ENCODE data around the gene INAVA. TPM values are rescaled to one million over a fixed set of nuclear protein-coding genes. Genes with fewer than 3 reads are reported as not detected.
A peak's percentile ranks its signal among the peaks of the same experiment; 100 is the strongest.

The INAVA gene
- total and polyA plus RNA-seq, 2 donors (not counting 1 experiment from before 2014, with no cell fraction given): 0.06 to 0.34 TPM

DNA sequence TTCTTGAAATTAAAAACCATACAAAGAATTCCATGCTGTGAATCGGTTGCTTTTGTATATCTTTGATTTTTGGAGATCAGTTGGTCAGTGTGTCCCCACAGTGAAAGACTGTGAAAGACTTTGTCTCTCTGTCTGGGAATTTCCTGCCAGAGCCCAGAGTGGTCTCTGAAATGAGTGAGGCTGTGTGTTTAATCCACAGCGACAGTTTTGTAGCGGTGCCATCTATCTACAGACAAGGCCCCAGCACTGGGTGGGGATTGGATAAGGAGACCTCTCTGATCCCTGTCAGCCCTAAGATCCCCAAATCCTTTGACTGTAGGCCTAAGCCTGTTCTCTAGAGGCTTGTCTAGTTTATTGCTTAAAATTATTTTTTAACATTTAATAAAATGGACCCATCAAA, 11.6 kb upstream of the INAVA start:
- Mint-ChIP-seq H3K27ac (no peak overlapping the region), H3K4me1 (peaks cover 25% of the 10 kb centered on the region), H3K9me3 (ENCODE audit: insufficient read depth) (no peaks in the 10 kb centered on the region), H3K27me3 (no peaks in the 10 kb centered on the region), H3K4me3 (no peak overlapping the region)
- WGBS (ENCODE audit: insufficient coverage): no CpG with 5 or more reads among the region's 3 CpGs
- H3K4me3 ChIP-seq (ENCODE audit: control extremely low read depth in 1 of 5, extremely low read depth in 1 of 5, insufficient read depth in 1 of 5, low read depth in 2 of 5, low read length in 4 of 5): no peak overlapping the region
- H3K9ac ChIP-seq (ENCODE audit: low read length): no peak overlapping the region
- H3K36me3 ChIP-seq (replicated peaks in 1 of 2; ENCODE audit: control extremely low read depth in 1 of 2, control insufficient read depth in 1 of 2, extremely low read depth in 1 of 2, insufficient read depth in 2 of 2, low read length in 1 of 2): no peaks in the 10 kb centered on the region
- H3K79me2 ChIP-seq (ENCODE audit: control insufficient read depth, insufficient read depth, low read length): no peaks in the 10 kb centered on the region
- H3K27me3 ChIP-seq (replicated peaks in 1 of 4; ENCODE audit: control extremely low read depth in 1 of 4, control insufficient read depth in 3 of 4, insufficient read depth in 4 of 4, low read length in 3 of 4): peaks cover 0 to 3% (median 0%) of the 10 kb centered on the region in 4 experiments
- no peak overlapping the region for H3K4me2 ChIP-seq (replicated peaks; ENCODE audit: low read depth, low read length, poor library complexity, severe bottlenecking)
- intact Hi-C loops (cut with micrococcal nuclease): loop anchor here (10.0 kb wide), 1 partner anchor 142 kb away; the partner anchor contains the start of gene KIF21B
- no peak overlapping the region for H3K27ac ChIP-seq (ENCODE audit: low read length in 2 of 2)
- ATAC-seq (ENCODE audit: low read depth) (no peak), DNase-seq (no peak)
- H3K4me1 ChIP-seq (ENCODE audit: control insufficient read depth in 2 of 2, insufficient read depth in 2 of 2, low read length in 2 of 2): peaks cover 6 to 12% of the 10 kb centered on the region in 2 donors
- H3K9me3 ChIP-seq (ENCODE audit: control extremely low read depth in 1 of 3, control insufficient read depth in 2 of 3, insufficient read depth in 1 of 3, low read length in 2 of 3): no peaks in the 10 kb centered on the region
- TF ChIP-seq EZH2 (IDR thresholded peaks at IDR 0.05; ENCODE audit: borderline replicate concordance, insufficient read depth, low read depth, low read length, poor library complexity, severe bottlenecking): no peak
- TF ChIP-seq, protein P1, sequence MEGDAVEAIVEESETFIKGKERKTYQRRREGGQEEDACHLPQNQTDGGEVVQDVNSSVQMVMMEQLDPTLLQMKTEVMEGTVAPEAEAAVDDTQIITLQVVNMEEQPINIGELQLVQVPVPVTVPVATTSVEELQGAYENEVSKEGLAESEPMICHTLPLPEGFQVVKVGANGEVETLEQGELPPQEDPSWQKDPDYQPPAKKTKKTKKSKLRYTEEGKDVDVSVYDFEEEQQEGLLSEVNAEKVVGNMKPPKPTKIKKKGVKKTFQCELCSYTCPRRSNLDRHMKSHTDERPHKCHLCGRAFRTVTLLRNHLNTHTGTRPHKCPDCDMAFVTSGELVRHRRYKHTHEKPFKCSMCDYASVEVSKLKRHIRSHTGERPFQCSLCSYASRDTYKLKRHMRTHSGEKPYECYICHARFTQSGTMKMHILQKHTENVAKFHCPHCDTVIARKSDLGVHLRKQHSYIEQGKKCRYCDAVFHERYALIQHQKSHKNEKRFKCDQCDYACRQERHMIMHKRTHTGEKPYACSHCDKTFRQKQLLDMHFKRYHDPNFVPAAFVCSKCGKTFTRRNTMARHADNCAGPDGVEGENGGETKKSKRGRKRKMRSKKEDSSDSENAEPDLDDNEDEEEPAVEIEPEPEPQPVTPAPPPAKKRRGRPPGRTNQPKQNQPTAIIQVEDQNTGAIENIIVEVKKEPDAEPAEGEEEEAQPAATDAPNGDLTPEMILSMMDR (IDR thresholded peaks at IDR 0.05): no peak
- no peak overlapping the region for H2AFZ ChIP-seq (ENCODE audit: insufficient read depth, low read depth, low read length, poor library complexity, severe bottlenecking)
- POLR2A ChIA-PET: no interaction called here
- H4K20me1 ChIP-seq (ENCODE audit: control insufficient read depth, insufficient read depth, low read length, poor library complexity, severe bottlenecking): no peaks in the 10 kb centered on the region
- CTCF ChIA-PET: no interaction called here

DNA sequence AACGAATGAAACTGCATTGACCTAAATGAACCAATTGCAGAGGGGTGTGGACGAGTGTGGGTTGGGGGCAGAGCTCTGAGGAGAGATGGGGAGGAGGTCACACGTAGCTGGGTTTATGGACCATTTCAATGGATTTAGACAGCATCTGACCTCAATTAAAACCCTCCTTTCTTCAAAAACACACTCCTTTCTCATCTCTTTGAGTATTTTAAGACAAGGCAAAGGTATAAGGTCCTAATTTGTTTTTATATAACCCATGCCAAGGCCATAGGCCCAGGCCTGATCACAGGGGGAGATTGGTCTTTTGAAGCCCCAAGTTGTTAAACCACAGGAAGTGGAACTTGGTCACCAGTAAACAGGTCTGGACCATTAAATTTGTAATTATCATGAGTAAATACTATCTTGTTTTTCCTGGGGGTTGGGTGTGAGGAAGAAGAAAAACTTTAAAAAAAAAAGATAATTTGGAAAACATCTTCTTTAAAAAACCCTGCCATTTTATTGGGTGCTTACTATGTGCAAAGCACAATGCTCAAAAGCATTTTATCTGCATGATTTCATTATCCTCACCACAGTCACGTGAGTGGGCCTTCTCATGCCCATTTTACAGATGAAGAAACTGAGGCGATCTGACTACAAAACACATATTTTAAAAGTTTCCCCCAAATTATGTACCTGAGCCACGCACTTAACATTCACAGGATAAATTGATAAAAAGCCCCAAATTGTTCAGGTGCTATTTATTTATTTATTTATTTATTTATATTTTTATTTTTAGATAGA, 8.9 kb upstream of the INAVA start:
- Histone ChIP-seq H3K36me3 (replicated peaks in 1 of 2; ENCODE audit: control extremely low read depth in 1 of 2, control insufficient read depth in 1 of 2, extremely low read depth in 1 of 2, insufficient read depth in 2 of 2, low read length in 1 of 2) (no peaks in the 10 kb centered on the region), H2AFZ (ENCODE audit: insufficient read depth, low read depth, low read length, poor library complexity, severe bottlenecking) (no peak overlapping the region), H3K27ac (ENCODE audit: low read length in 2 of 2) (no peak overlapping the region), H3K9me3 (ENCODE audit: control extremely low read depth in 1 of 3, control insufficient read depth in 2 of 3, insufficient read depth in 1 of 3, low read length in 2 of 3) (no peaks in the 10 kb centered on the region), H3K27me3 (replicated peaks in 1 of 4; ENCODE audit: control extremely low read depth in 1 of 4, control insufficient read depth in 3 of 4, insufficient read depth in 4 of 4, low read length in 3 of 4) (peaks cover 0 to 8% (median 1%) of the 10 kb centered on the region in 4 experiments), H3K79me2 (ENCODE audit: control insufficient read depth, insufficient read depth, low read length) (no peaks in the 10 kb centered on the region), H3K4me3 (ENCODE audit: control extremely low read depth in 1 of 5, extremely low read depth in 1 of 5, insufficient read depth in 1 of 5, low read depth in 2 of 5, low read length in 4 of 5) (no peak overlapping the region), H3K4me2 (replicated peaks; ENCODE audit: low read depth, low read length, poor library complexity, severe bottlenecking) (no peak overlapping the region), H4K20me1 (ENCODE audit: control insufficient read depth, insufficient read depth, low read length, poor library complexity, severe bottlenecking) (no peaks in the 10 kb centered on the region), H3K4me1 (ENCODE audit: control insufficient read depth in 2 of 2, insufficient read depth in 2 of 2, low read length in 2 of 2) (peaks cover 23 to 36% of the 10 kb centered on the region in 2 donors), H3K9ac (ENCODE audit: low read length) (no peak overlapping the region)
- H3K4me1 Mint-ChIP-seq: peaks cover 44% of the 10 kb centered on the region
- no peaks in the 10 kb centered on the region for H3K9me3 Mint-ChIP-seq (ENCODE audit: insufficient read depth)
- ATAC-seq (ENCODE audit: low read depth): no peak
- no peak for TF ChIP-seq EZH2 (IDR thresholded peaks at IDR 0.05; ENCODE audit: borderline replicate concordance, insufficient read depth, low read depth, low read length, poor library complexity, severe bottlenecking)
- TF ChIP-seq, protein P1 (IDR thresholded peaks at IDR 0.05): no peak
- peak overlapping the region; percentile 26 for H3K27ac Mint-ChIP-seq
- peaks cover 5% of the 10 kb centered on the region for H3K27me3 Mint-ChIP-seq
- 67% methylated on average over 2 of the region's 6 CpGs for WGBS (ENCODE audit: insufficient coverage)
- H3K4me3 Mint-ChIP-seq: no peak overlapping the region
- ChIA-PET CTCF (no interaction called here), POLR2A (no interaction called here)
- DNase-seq: no peak
- intact Hi-C loops (cut with micrococcal nuclease): loop anchor here (10.0 kb wide), 1 partner anchor 139 kb away; the partner anchor contains the start of gene KIF21B
